Measurements from ENCODE around the gene CD24. TPM values are rescaled to one million over a fixed set of nuclear protein-coding genes. Genes with fewer than 3 reads are reported as not detected.

Gene CD24
- total and polyA plus RNA-seq, 2 of the 8 experiments (the other 6 are each of a cell fraction or from before 2014, with no cell fraction given), result 2,134 to 2,327 TPM

DNA sequence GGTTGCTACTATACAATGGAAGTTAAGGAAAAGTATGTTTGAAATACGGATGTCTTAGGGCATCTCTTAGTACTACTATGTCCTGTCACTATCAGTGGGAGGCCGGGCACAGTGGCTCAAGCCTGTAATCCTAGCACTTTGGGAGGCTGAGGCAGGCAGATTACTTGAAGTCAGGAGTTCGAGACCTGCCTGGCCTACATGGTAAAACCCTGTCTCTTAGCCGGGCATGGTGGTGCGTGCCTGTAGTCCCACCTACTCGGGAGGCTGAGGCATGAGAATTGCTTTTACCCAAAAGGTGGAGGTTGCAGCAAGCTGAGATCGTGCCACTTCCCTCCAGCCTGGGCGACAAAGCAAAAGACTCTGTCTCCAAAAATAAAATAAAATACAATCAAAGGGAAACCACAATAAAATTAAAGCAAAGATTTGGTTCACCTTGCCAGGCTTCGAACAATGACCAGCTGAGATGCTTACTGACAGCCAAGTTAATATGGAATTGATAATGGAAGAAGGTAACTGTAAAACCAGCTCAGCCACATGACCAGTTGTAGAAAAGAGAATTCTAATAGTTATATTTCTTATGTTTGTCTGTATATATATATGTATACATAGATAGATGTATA, 6.5 kb downstream of the CD24 start (continued):
- TF ChIP-seq GTF2F1 (IDR thresholded peaks at IDR 0.05; ENCODE audit: borderline replicate concordance, low read depth, low read length) (no peak), SIX5 (IDR thresholded peaks at IDR 0.05; ENCODE audit: low read depth, low read length) (no peak)

All from H1 (cell line).